Activated CD8-positive, alpha-beta memory T cell treated with anti-CD3 and anti-CD28 coated beads, Interleukin-2, amount 10 ng/mL, durations not matched to agents 7 days and 5 days (primary cell): ENCODE measurements around the gene SNED1. TPM values are rescaled to one million over a fixed set of nuclear protein-coding genes. Genes with fewer than 3 reads are reported as not detected.

ENCODE experiments used
- ATAC-seq: fragments of 150-1000 bp; cut with Tn5 transposase; one replicate; pipeline ENCODE4 v1.10.0; 2021; ENCODE audit warnings: moderate library complexity
- CTCF ChIA-PET: fragments of 350-600 bp; sonication (Branson Sonifier 250); formaldehyde crosslinking; loops from one replicate; lab custom pipeline; 2021; ENCODE audit warnings: antibody characterized with exemption; lab: Charles Lee
- DNase-seq: peaks from one replicate; pipeline ENCODE4 v3.0.0-alpha.2; 2020
- H3K27ac Mint-ChIP-seq: one replicate; pipeline ENCODE4 v1.8.0; 2021; ENCODE audit warnings: mild to moderate bottlenecking, mixed read lengths
- H3K27me3 Mint-ChIP-seq: one replicate; pipeline ENCODE4 v1.8.0; 2021; ENCODE audit warnings: mixed read lengths
- H3K36me3 Mint-ChIP-seq: one replicate; pipeline ENCODE4 v1.8.0; 2021; ENCODE audit warnings: mild to moderate bottlenecking, mixed read lengths
- H3K4me1 Mint-ChIP-seq: one replicate; pipeline ENCODE4 v1.8.0; 2021; ENCODE audit warnings: mixed read lengths
- H3K4me3 Mint-ChIP-seq: one replicate; pipeline ENCODE4 v1.8.0; 2021; ENCODE audit warnings: mild to moderate bottlenecking, moderate library complexity, mixed read lengths
- H3K9me3 Mint-ChIP-seq: one replicate; pipeline ENCODE4 v1.8.0; 2022; ENCODE audit warnings: low read depth, mixed read lengths
- total RNA-seq, 2 experiments: library from RNA; stranded (reverse); gene quantifications; one replicate each; pipeline ENCODE4 v1.2.3, GENCODE V29; 2021

The SNED1 gene
- total RNA-seq, 2 experiments from 2014 or later: 3.6 to 4.6 TPM

- Mint-ChIP-seq H3K4me3 (no peak overlapping the region), H3K36me3 (no peaks in the 10 kb centered on the region), H3K9me3 (no peaks in the 10 kb centered on the region), H3K27me3 (peaks cover 3% of the 10 kb centered on the region), H3K27ac (no peak overlapping the region), H3K4me1 (no peaks in the 10 kb centered on the region)
- ATAC-seq (no peak), DNase-seq (peak; percentile 32)
- CTCF ChIA-PET: no interaction called here
These were observed 17.0 kb downstream of the SNED1 start for GRCh38 chr2:241015439-241015838.

- H3K27me3 Mint-ChIP-seq: peaks cover 2% of the 10 kb centered on the region
- H3K9me3 Mint-ChIP-seq: no peaks in the 10 kb centered on the region
- H3K36me3 Mint-ChIP-seq: no peaks in the 10 kb centered on the region
- no peak overlapping the region for H3K4me3 Mint-ChIP-seq
- ATAC-seq (no peak), DNase-seq (peak; percentile 33)
- no peak overlapping the region for H3K27ac Mint-ChIP-seq
- no peaks in the 10 kb centered on the region for H3K4me1 Mint-ChIP-seq
- CTCF ChIA-PET: no interaction called here
These were observed 19.0 kb downstream of the SNED1 start for GRCh38 chr2:241017228-241017940.

GRCh38 chr2:241018051-241018891, 19.9 kb downstream of the SNED1 start:
- H3K36me3 Mint-ChIP-seq: no peaks in the 10 kb centered on the region
- no peaks in the 10 kb centered on the region for H3K9me3 Mint-ChIP-seq
- CTCF ChIA-PET: no interaction called here
- H3K4me3 Mint-ChIP-seq: no peak overlapping the region
- peak; percentile 33 for DNase-seq
- peaks cover under 1% of the 10 kb centered on the region for H3K27me3 Mint-ChIP-seq
- no peak overlapping the region for H3K27ac Mint-ChIP-seq
- no peaks in the 10 kb centered on the region for H3K4me1 Mint-ChIP-seq
- no peak for ATAC-seq

GRCh38 chr2:241019441-241020139, 21.2 kb downstream of the SNED1 start:
- Mint-ChIP-seq H3K36me3 (no peaks in the 10 kb centered on the region), H3K27ac (no peak overlapping the region), H3K4me3 (no peak overlapping the region), H3K4me1 (no peaks in the 10 kb centered on the region), H3K27me3 (peaks cover 4% of the 10 kb centered on the region), H3K9me3 (no peaks in the 10 kb centered on the region)
- ATAC-seq (no peak), DNase-seq (no peak)
- CTCF ChIA-PET: no interaction called here

GRCh38 chr2:241020201-241020600, 21.8 kb downstream of the SNED1 start:
- Mint-ChIP-seq H3K4me3 (no peak overlapping the region), H3K4me1 (no peaks in the 10 kb centered on the region), H3K9me3 (peaks cover 4% of the 10 kb centered on the region), H3K36me3 (no peaks in the 10 kb centered on the region), H3K27me3 (peaks cover 4% of the 10 kb centered on the region), H3K27ac (no peak overlapping the region)
- ATAC-seq (no peak), DNase-seq (no peak)
- CTCF ChIA-PET: no interaction called here

- Mint-ChIP-seq H3K4me1 (no peaks in the 10 kb centered on the region), H3K27ac (no peak overlapping the region), H3K36me3 (peaks cover 3% of the 10 kb centered on the region), H3K9me3 (peaks cover 9% of the 10 kb centered on the region), H3K4me3 (no peak overlapping the region), H3K27me3 (peaks cover 4% of the 10 kb centered on the region)
- DNase-seq (peak; percentile 28), ATAC-seq (no peak)
- CTCF ChIA-PET: no interaction called here
These were observed 22.3 kb downstream of the SNED1 start for GRCh38 chr2:241020629-241021190.

- peaks cover 4% of the 10 kb centered on the region for H3K27me3 Mint-ChIP-seq
- CTCF ChIA-PET: no interaction called here
- no peak overlapping the region for H3K4me3 Mint-ChIP-seq
- H3K9me3 Mint-ChIP-seq: peaks cover 19% of the 10 kb centered on the region
- no peak for ATAC-seq
- DNase-seq: no peak
- peaks cover 6% of the 10 kb centered on the region for H3K36me3 Mint-ChIP-seq
- H3K27ac Mint-ChIP-seq: no peak overlapping the region
- H3K4me1 Mint-ChIP-seq: no peaks in the 10 kb centered on the region
These were observed 27.2 kb downstream of the SNED1 start for GRCh38 chr2:241025639-241026038.

GRCh38 chr2:241029599-241030332, 31.3 kb downstream of the SNED1 start:
- Mint-ChIP-seq H3K36me3 (peaks cover 6% of the 10 kb centered on the region), H3K4me1 (no peaks in the 10 kb centered on the region), H3K4me3 (no peak overlapping the region), H3K9me3 (peaks cover 19% of the 10 kb centered on the region), H3K27ac (no peak overlapping the region), H3K27me3 (peaks cover 6% of the 10 kb centered on the region)
- CTCF ChIA-PET: no interaction called here
- DNase-seq (no peak), ATAC-seq (no peak)

- Mint-ChIP-seq H3K4me3 (no peak overlapping the region), H3K36me3 (peaks cover 6% of the 10 kb centered on the region), H3K27me3 (peaks cover 9% of the 10 kb centered on the region), H3K4me1 (no peaks in the 10 kb centered on the region), H3K27ac (no peak overlapping the region), H3K9me3 (peaks cover 13% of the 10 kb centered on the region)
- CTCF ChIA-PET: no interaction called here
- DNase-seq (no peak), ATAC-seq (no peak)
These were observed 31.9 kb downstream of the SNED1 start for GRCh38 chr2:241030333-241030680.

GRCh38 chr2:241030883-241031282, 32.5 kb downstream of the SNED1 start:
- peaks cover 9% of the 10 kb centered on the region for H3K27me3 Mint-ChIP-seq
- no peaks in the 10 kb centered on the region for H3K4me1 Mint-ChIP-seq
- H3K36me3 Mint-ChIP-seq: peaks cover 3% of the 10 kb centered on the region
- ATAC-seq (no peak), DNase-seq (no peak)
- H3K4me3 Mint-ChIP-seq: no peak overlapping the region
- H3K27ac Mint-ChIP-seq: no peak overlapping the region
- peaks cover 9% of the 10 kb centered on the region for H3K9me3 Mint-ChIP-seq
- CTCF ChIA-PET: no interaction called here

GRCh38 chr2:241031436-241032165, 33.2 kb downstream of the SNED1 start:
- Mint-ChIP-seq H3K27ac (no peak overlapping the region), H3K27me3 (peaks cover 9% of the 10 kb centered on the region), H3K4me3 (no peak overlapping the region), H3K4me1 (no peaks in the 10 kb centered on the region), H3K36me3 (no peaks in the 10 kb centered on the region), H3K9me3 (peaks cover 5% of the 10 kb centered on the region)
- DNase-seq (no peak), ATAC-seq (no peak)
- CTCF ChIA-PET: no interaction called here

- Mint-ChIP-seq H3K9me3 (no peaks in the 10 kb centered on the region), H3K4me1 (peaks cover 12% of the 10 kb centered on the region), H3K27ac (no peak overlapping the region), H3K4me3 (no peak overlapping the region), H3K27me3 (peaks cover 11% of the 10 kb centered on the region), H3K36me3 (no peaks in the 10 kb centered on the region)
- DNase-seq (no peak), ATAC-seq (no peak)
- CTCF ChIA-PET: no interaction called here
These were observed 35.0 kb downstream of the SNED1 start for GRCh38 chr2:241033336-241033987.
